NOMO-1 treated with DMSO at 0.1 percent for 48 hours (cell line): ENCODE measurements around the gene CADPS2.
A peak's percentile ranks its signal among the peaks of the same experiment; 100 is the strongest.

ENCODE experiments used
- DNase-seq: peaks from one replicate; lab custom pipeline; 2025; ENCODE audit not compliant: unreplicated experiment; lab: John Stamatoyannopoulos, UW

CADPS2 gene

GRCh38 chr7:122886357-122887081, at the start of gene CADPS2:
Gene CADPS2, minus strand, starts transcription at chr7:122886460. Its CDS starts 123 bp downstream, at chr7:122886337.
- no peak for DNase-seq

DNA sequence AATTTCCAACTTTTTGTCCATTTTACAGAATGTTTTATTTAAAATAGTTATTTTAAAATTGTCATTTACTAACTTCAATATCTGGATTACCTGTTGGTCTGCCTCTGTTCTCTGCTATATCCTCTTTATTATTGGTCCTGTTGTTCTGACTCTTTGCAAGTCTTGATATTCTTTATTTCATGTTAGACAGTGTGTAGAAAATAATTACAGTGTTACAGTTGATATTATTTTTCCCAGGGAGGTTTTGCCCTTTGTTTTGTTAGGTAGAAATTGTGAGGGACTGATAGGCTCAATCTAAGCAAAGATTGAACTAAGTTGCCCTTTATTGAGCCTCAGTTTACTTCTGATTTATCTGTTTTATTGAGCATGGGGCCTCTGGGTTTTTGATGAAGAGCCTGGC, 49.4 kb upstream of the CADPS2 start:
- no peak for DNase-seq

- DNase-seq, result no peak
These were observed 33.5 kb upstream of the CADPS2 start for GRCh38 chr7:122919643-122920181.

- DNase-seq, result no peak
These were observed 28.6 kb upstream of the CADPS2 start for GRCh38 chr7:122914812-122915211.

DNA sequence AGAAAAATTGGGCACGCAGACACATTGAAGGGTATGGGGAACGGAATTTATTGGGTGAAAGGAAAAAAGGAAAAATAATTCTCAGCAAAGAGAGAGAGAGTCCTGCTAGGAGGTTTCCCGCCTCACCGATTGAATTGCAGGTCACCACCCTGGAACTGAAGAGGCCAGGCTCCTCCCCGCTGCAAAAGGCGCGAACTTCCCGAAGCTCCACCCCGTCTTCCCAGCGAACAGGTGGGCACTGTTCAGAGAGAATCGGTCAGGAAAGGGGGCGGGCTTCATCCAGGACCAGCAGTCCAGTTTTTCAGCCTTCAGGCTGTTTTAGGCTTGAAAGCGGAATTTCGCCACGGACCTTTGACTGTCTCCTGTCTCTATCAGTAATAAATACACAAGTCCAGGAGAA, 27.3 kb upstream of the CADPS2 start:
- DNase-seq, result no peak

DNA sequence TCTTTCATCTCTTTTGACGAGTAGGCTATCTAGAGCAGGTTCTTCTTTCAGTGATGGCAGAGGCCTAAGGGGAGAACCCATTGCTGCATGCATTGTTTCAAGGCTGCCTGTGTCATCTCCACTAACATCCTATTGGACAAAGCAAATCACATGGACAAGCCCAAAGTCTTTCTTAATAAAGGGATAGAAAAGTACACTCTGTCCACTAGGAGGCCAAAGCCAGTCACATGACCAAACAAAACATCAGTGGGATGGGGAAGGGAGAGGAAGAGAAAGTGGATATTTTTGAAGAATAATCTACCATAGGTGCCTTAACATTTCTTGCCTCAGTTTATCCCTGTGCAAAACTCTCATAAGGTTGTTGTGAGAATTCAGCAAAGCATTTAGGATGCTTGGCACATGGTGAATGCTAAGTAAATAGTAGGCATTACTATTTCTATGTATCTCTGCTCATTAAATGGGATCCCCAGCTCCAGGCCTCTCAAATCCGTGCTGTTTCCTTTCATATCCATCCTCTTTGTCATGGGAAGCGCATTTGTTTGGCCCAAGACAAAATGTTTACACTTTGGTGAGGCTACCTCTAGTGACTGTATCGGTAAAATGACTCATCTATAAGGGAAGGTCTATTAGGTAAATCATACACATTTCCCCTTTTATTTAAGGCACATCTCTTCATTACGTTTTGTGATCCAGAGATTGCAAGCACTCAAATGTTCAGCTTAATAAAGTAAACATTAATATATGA, 16.7 kb upstream of the CADPS2 start:
- DNase-seq, result no peak

- peak; percentile 40 for DNase-seq
These were observed 15.0 kb upstream of the CADPS2 start for GRCh38 chr7:122901250-122901649.

- DNase-seq, result no peak
These were observed 10.2 kb upstream of the CADPS2 start for GRCh38 chr7:122896509-122896908.

- no peak for DNase-seq
These were observed 7.2 kb upstream of the CADPS2 start for GRCh38 chr7:122893486-122893885.

DNA sequence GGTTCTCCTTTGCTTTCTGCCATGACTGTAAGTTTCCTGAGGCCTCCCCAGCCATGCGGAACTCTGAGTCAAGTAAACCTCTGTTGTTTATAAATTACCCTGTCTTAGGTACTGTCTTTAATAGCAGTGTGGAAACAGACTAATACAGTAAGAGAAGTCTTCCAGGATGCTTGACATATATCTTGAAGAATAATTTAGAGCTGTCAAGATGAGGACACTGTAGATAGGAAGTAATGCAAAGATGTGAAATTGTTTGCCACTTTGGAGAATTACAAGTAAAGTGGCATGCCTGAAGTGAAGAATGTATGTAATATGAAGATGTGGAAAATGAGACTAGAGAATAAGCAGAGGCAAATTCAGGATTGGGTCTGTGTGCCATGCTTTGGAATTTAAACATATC, 2.9 kb upstream of the CADPS2 start:
- DNase-seq, result no peak

DNA sequence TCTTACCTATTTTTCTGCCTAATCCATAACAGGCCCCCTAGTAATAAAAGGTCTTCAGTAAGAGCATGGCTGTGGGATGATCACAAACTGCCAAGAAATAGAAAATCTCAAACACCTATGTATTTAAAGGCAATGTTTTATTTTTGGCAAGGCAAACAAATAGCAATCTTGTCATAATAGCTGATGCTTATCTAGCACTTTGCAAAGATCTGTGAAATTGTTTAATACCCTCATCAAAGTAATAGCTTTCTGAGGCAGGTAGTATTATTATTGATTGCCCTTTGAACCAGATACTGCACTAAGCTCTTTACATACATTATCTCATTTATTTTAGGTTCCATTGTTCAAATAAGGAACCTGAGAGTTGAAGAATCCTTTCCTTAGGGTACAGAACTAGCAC, 1.6 kb upstream of the CADPS2 start:
- DNase-seq, result no peak

GRCh38 chr7:122887198-122887597, 938 bp upstream of the CADPS2 start:
- no peak for DNase-seq

DNA sequence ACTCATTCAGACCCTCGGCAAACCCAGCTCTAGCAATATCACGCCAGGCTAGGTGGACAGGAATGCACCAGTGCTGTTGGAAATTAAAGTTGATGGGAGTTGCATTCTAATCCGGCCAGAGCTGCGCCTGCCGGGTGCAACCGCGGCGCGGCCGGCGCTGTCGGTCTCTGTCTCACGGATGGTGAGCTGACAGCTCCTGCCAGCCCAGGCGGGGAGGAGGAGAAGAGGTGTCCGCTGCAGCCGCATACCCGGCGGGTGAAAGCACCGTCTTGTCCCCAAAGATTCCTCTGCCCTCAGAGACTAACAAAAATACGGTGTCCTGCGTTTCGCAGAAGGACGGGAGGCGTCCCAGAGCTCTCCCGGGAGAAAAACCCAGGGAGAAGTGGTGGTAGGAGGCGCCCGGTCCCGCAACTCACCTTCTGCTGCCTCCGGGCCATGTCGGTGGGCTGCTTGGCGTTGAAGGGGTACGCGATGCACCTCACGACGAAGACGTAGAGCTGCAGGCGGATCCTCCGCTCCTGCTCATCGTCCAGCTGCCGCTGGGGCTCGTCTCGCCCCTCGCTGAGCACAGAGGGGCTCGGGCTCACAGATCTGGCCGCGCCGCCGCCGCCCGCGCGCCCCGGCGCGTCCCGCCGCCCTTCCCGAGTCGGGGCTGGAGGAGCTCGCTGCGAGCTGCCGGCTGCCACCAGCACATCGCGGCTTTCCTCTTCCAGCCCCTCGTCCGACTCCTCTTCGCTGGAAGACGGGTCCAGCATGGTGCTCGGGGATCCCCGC, 490 bp downstream of the CADPS2 start:
- DNase-seq, result no peak

- DNase-seq, result no peak
These were observed 2.1 kb downstream of the CADPS2 start for GRCh38 chr7:122884186-122884585.

DNA sequence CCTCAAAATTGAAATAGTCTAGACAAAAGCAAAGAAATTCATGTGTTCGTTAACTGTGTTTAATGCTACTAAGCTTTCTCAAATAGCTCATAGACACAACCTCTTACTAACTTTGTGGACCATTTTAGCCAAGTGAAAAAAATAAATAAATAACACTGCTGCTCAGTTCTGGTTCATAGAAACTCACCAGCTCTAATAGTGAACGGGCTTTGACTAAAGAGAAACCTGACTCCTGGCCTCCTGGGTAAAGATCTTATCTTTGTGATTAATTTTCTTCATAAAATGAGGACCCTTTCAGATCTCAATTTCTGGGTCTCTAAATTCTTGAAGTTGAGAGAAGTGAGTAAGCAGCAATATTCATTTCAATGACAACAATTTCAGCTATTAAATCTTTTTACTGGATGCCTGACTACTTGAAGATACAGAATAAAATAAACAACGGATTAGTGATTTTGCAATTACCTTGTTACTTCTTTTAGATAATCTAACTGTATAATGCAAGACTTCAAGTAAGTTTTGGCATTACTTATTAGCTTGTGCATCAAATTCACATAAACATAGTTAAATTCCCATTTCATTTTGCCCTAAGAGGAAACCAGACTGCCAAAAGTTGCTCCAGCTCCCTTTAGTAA, 3.1 kb downstream of the CADPS2 start:
- no peak for DNase-seq

DNA sequence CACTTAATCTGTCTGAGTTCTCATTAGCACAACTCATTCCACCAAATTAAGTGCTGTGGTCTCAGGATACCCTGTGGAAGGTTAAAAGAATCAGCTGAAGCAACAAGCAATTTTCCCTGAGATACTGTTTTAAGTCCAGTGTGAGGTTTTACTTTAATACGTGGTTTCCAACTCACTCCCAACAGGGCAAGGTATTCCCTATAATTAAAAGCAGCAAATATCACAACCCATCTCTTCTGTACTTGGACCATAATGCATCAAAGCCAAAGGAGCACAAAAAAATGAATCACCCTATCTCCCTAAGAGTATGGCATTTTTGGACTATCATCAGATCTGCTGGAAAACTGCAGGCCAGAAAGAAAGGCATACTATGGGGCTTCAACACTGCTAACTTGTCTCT, 4.9 kb downstream of the CADPS2 start:
- DNase-seq, result no peak

DNA sequence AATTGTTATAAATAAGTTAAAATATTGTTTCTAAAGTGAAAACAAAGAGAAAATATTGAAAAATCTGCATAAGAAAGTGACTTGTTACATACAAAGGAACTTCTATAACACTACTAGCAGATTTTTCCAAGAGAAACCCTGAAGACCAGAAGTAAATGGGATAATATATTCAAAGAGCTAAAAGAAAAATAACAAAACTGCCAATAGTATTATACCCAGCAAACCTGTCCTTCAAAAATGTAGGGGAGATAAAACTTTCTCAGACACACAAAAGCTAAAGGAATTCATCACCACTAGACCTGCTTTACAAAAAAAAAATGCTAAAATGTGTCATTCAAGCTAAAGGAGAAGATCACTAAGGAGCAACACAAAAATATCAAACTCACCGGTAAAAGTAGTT, 17.0 kb downstream of the CADPS2 start:
- DNase-seq, result no peak

- no peak for DNase-seq
These were observed 18.7 kb downstream of the CADPS2 start for GRCh38 chr7:122867471-122867980.

DNA sequence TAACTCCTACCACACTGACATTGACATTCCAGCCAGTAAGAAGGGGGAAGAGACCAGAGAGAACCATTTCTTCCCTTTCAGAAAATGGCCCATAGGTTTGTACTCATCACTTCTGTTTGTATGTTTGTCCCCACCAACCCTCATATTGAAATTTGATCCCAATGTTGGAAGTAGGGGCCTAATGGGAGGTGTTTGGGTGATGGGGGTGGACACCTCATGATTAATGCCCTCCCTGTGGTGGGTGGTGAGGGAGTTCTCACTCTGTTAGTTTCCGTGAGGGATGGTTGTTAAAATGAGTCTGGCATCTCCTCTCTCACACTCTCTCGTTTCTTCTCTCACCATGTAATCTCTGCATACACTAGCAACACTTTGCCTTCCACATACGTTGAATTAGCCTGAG, 21.4 kb downstream of the CADPS2 start:
- DNase-seq, result no peak

GRCh38 chr7:122864016-122864415, 22.2 kb downstream of the CADPS2 start:
- DNase-seq, result no peak

DNA sequence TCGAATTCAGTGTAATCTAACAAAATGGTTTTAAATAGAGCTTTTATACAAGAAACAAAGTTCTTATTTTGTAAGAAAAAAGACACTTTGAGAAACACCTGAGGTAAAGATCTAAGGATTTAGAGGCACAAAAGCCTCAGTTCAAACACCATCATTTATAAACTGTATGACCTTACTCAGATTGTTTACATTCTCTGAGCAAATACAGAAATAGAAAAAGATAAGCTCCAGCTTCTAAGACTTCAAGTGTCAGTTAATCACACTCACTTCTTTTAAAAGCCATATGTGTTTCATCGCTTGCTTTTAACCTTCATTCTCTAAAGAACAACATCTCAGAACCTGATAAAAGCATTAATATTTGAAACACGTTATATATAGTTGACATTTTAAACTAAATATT, 27.9 kb downstream of the CADPS2 start:
- no peak for DNase-seq
